Liver (tissue), 9 donors: Measurements from ENCODE around the gene TEX48. TPM values are rescaled to one million over a fixed set of nuclear protein-coding genes. Genes with fewer than 3 reads are reported as not detected.

Source experiments
- DNase-seq: peaks from one replicate; pipeline ENCODE4 v3.0.0-alpha.2; 2017; ENCODE audit warnings: low spot score
- H3K27ac ChIP-seq, 2 donors: one replicate each; pipeline ENCODE4 v1.7.0; 2013; ENCODE audit warnings: inconsistent platforms in 2 of 2, low read length in 2 of 2, control low read depth in 1 of 2, low read depth in 1 of 2, mild to moderate bottlenecking in 1 of 2
- H3K27me3 ChIP-seq, 4 donors: one replicate each; pipeline versions ENCODE4 v1.6.1 to v1.7.0; 2013; ENCODE audit warnings: low read length in 3 of 4, inconsistent platforms in 1 of 4, mild to moderate bottlenecking in 1 of 4, moderate library complexity in 1 of 4; ENCODE audit not compliant: control insufficient read depth in 4 of 4, insufficient read depth in 4 of 4
- H3K36me3 ChIP-seq, 4 donors: one replicate each; pipeline versions ENCODE4 v1.6.1 to v1.7.0; 2013; ENCODE audit warnings: low read length in 3 of 4, mild to moderate bottlenecking in 3 of 4, low read depth in 1 of 4, moderate library complexity in 1 of 4; ENCODE audit not compliant: control insufficient read depth in 4 of 4, insufficient read depth in 3 of 4
- H3K4me1 ChIP-seq, 4 donors: one replicate each; pipeline versions ENCODE4 v1.6.1 to v1.7.0; 2013; ENCODE audit warnings: low read length in 3 of 4, mild to moderate bottlenecking in 3 of 4, moderate library complexity in 1 of 4; ENCODE audit not compliant: control insufficient read depth in 4 of 4, insufficient read depth in 4 of 4
- H3K4me3 ChIP-seq, 3 donors: one replicate each; pipeline versions ENCODE4 v1.6.1 to v1.7.0; 2013; ENCODE audit warnings: low read length in 3 of 3, control low read depth in 1 of 3, low read depth in 1 of 3, mild to moderate bottlenecking in 1 of 3
- H3K9ac ChIP-seq, 2 donors: one replicate each; pipeline ENCODE4 v1.7.0; 2013; ENCODE audit warnings: low read length in 2 of 2, mild to moderate bottlenecking in 2 of 2, moderate library complexity in 2 of 2, control low read depth in 1 of 2, low read depth in 1 of 2
- H3K9me3 ChIP-seq, 4 donors: one replicate each; pipeline versions ENCODE4 v1.6.1 to v1.7.0; 2013; ENCODE audit warnings: low read length in 3 of 4; ENCODE audit not compliant: control insufficient read depth in 4 of 4
- EGR1 ChIP-seq, 2 donors: IDR thresholded peaks; 2 replicates each; pipeline ENCODE4 v1.6.1; 2016 to 2018; ENCODE audit warnings: antibody characterized with exemption in 2 of 2, low read depth in 2 of 2
- FOXA1 ChIP-seq: IDR thresholded peaks from 2 replicates; pipeline ENCODE4 v1.6.1; 2016; ENCODE audit warnings: antibody characterized with exemption
- FOXA2 ChIP-seq: IDR thresholded peaks from 2 replicates; pipeline ENCODE4 v1.6.1; 2016; ENCODE audit warnings: antibody characterized with exemption
- GABPA ChIP-seq, 2 donors: IDR thresholded peaks in 1 of 2; conservative IDR thresholded peaks in 1 of 2; 2 replicates each; pipeline ENCODE4 v1.6.1; 2016; ENCODE audit warnings: antibody characterized with exemption in 2 of 2, mild to moderate bottlenecking in 1 of 2, moderate library complexity in 1 of 2
- HNF4A ChIP-seq, 2 donors: conservative IDR thresholded peaks; 2 replicates each; pipeline ENCODE4 v1.6.1; 2016; ENCODE audit warnings: antibody characterized with exemption in 2 of 2, mild to moderate bottlenecking in 2 of 2
- HNF4G ChIP-seq: IDR thresholded peaks from 2 replicates; pipeline ENCODE4 v1.6.1; 2016; ENCODE audit warnings: antibody characterized with exemption
- JUND ChIP-seq, 2 donors: IDR thresholded peaks; 2 replicates each; pipeline ENCODE4 v1.6.1; 2016; ENCODE audit warnings: antibody characterized with exemption in 2 of 2
- MAX ChIP-seq: IDR thresholded peaks from 2 replicates; pipeline ENCODE4 v1.6.1; 2016; ENCODE audit warnings: antibody characterized with exemption
- NR2F2 ChIP-seq: IDR thresholded peaks from 2 replicates; pipeline ENCODE4 v1.6.1; 2016; ENCODE audit warnings: antibody characterized with exemption
- RAD21 ChIP-seq, 2 donors: IDR thresholded peaks; 2 replicates each; pipeline ENCODE4 v1.6.1; 2016; ENCODE audit warnings: antibody characterized with exemption in 2 of 2, mild to moderate bottlenecking in 2 of 2
- RXRA ChIP-seq, 2 donors: IDR thresholded peaks; 2 replicates each; pipeline ENCODE4 v1.6.1; 2017 to 2018; ENCODE audit warnings: antibody characterized with exemption in 2 of 2, mild to moderate bottlenecking in 1 of 2
- SP1 ChIP-seq: IDR thresholded peaks from 2 replicates; pipeline ENCODE4 v1.6.1; 2018; ENCODE audit warnings: antibody characterized with exemption, mild to moderate bottlenecking
- TAF1 ChIP-seq: conservative IDR thresholded peaks from 2 replicates; pipeline ENCODE4 v1.6.1; 2016; ENCODE audit warnings: antibody characterized with exemption, mild to moderate bottlenecking
- YY1 ChIP-seq: IDR thresholded peaks from 2 replicates; pipeline ENCODE4 v1.6.1; 2016; ENCODE audit warnings: antibody characterized with exemption, mild to moderate bottlenecking
- WGBS: extraction: QIAGEN DNeasy Blood & Tissue Kit; methylation state at CpG from one replicate; pipeline ENCODE4 v1.1.7; 2013; 5-methylcytosine and 5-hydroxymethylcytosine counted together
- polyA plus RNA-seq, 2 donors: library from polyadenylated mRNA; stranded (reverse) in 1 of 2; unstranded in 1 of 2; fragments of 200-250 nt in 1 of 2; fragments of >200 nt in 1 of 2; fragmentation: Nextera tagmentation in 1 of 2; extraction: Ambion mirVana in 1 of 2; gene quantifications; one replicate each; pipeline versions ENCODE4 v1.2.1 to v1.2.3, GENCODE V29; 2013 to 2015
- total RNA-seq, 2 donors: library from RNA; depleted of rRNA; stranded (reverse); fragments of >200 nt; gene quantifications; one replicate each; pipeline ENCODE4 v1.2.3, GENCODE V29; 2014
- TF ChIP-seq, protein P1 (sequence below): IDR thresholded peaks from 2 replicates; pipeline ENCODE4 v1.6.1; 2016; ENCODE audit warnings: antibody characterized with exemption
- TF ChIP-seq, protein P2 (sequence below): fragments of 150-350 bp; IDR thresholded peaks from 2 replicates; pipeline ENCODE4 v1.5.1; 2017; ENCODE audit warnings: improper control_type of control experiment, low read depth, low read length; ENCODE audit not compliant: missing input control
- TF ChIP-seq, protein P3 (sequence below): IDR thresholded peaks from 2 replicates; pipeline ENCODE4 v1.6.1; 2016; ENCODE audit warnings: antibody characterized with exemption
- donor health status: healthy.
- donor health status: healthy.
- donor health status: healthy.
- donor health status: healthy.
- donor health status: healthy.

The TEX48 gene
- total and polyA plus RNA-seq, 4 donors: not detected

- DNase-seq: no peak
- no peak overlapping the region for H3K27ac ChIP-seq
Measured at GRCh38 chr9:114677418-114677817, 4.6 kb downstream of the TEX48 start.

GRCh38 chr9:114676901-114677300 lies 5.1 kb downstream of the TEX48 start:
- Histone ChIP-seq H3K27me3 (peaks cover 0 to 2% (median 0%) of the 10 kb centered on the region in 4 donors), H3K9me3 (no peaks in the 10 kb centered on the region), H3K27ac (no peak overlapping the region), H3K36me3 (no peaks in the 10 kb centered on the region), H3K4me1 (peaks cover 0 to 5% (median under 1%) of the 10 kb centered on the region in 4 donors), H3K4me3 (no peak overlapping the region), H3K9ac (no peak overlapping the region)
- 92% methylated on average over 4 of the region's 4 CpGs for whole genome bisulfite sequencing
- TF ChIP-seq RAD21 (IDR thresholded peaks at IDR 0.05) (no peak), GABPA (IDR thresholded peaks at IDR 0.05 in 1 of 2, conservative IDR thresholded peaks at IDR 0.05 in 1 of 2) (no peak), HNF4G (no peak), NR2F2 (no peak), EGR1 (IDR thresholded peaks at IDR 0.05; ENCODE audit: low read depth in 2 of 2) (no peak), FOXA2 (no peak), YY1 (no peak), MAX (no peak), RXRA (IDR thresholded peaks at IDR 0.05) (no peak)
- TF ChIP-seq, protein P1, sequence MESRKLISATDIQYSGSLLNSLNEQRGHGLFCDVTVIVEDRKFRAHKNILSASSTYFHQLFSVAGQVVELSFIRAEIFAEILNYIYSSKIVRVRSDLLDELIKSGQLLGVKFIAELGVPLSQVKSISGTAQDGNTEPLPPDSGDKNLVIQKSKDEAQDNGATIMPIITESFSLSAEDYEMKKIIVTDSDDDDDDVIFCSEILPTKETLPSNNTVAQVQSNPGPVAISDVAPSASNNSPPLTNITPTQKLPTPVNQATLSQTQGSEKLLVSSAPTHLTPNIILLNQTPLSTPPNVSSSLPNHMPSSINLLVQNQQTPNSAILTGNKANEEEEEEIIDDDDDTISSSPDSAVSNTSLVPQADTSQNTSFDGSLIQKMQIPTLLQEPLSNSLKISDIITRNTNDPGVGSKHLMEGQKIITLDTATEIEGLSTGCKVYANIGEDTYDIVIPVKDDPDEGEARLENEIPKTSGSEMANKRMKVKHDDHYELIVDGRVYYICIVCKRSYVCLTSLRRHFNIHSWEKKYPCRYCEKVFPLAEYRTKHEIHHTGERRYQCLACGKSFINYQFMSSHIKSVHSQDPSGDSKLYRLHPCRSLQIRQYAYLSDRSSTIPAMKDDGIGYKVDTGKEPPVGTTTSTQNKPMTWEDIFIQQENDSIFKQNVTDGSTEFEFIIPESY: no peak
- no peak for DNase-seq

More at GRCh38 chr9:114677418-114677817, 4.6 kb downstream of the TEX48 start:
- 58% methylated on average over 3 of the region's 3 CpGs for WGBS
- no peaks in the 10 kb centered on the region for H3K36me3 ChIP-seq
- TF ChIP-seq, protein P2, sequence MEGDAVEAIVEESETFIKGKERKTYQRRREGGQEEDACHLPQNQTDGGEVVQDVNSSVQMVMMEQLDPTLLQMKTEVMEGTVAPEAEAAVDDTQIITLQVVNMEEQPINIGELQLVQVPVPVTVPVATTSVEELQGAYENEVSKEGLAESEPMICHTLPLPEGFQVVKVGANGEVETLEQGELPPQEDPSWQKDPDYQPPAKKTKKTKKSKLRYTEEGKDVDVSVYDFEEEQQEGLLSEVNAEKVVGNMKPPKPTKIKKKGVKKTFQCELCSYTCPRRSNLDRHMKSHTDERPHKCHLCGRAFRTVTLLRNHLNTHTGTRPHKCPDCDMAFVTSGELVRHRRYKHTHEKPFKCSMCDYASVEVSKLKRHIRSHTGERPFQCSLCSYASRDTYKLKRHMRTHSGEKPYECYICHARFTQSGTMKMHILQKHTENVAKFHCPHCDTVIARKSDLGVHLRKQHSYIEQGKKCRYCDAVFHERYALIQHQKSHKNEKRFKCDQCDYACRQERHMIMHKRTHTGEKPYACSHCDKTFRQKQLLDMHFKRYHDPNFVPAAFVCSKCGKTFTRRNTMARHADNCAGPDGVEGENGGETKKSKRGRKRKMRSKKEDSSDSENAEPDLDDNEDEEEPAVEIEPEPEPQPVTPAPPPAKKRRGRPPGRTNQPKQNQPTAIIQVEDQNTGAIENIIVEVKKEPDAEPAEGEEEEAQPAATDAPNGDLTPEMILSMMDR: no peak
- no peak for TF ChIP-seq TAF1
- no peak for TF ChIP-seq HNF4G
- TF ChIP-seq HNF4A (conservative IDR thresholded peaks at IDR 0.05): no peak
- TF ChIP-seq FOXA2: no peak
- TF ChIP-seq SP1: no peak
- TF ChIP-seq FOXA1: no peak
- no peak for TF ChIP-seq EGR1 (IDR thresholded peaks at IDR 0.05; ENCODE audit: low read depth in 2 of 2)
- no peak for TF ChIP-seq NR2F2
- no peak for TF ChIP-seq RXRA (IDR thresholded peaks at IDR 0.05)
- no peak for TF ChIP-seq JUND (IDR thresholded peaks at IDR 0.05)
- TF ChIP-seq, protein P3, sequence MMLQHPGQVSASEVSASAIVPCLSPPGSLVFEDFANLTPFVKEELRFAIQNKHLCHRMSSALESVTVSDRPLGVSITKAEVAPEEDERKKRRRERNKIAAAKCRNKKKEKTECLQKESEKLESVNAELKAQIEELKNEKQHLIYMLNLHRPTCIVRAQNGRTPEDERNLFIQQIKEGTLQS: no peak
- TF ChIP-seq, protein P1: no peak
- no peak for TF ChIP-seq MAX
- H3K4me3 ChIP-seq: no peak overlapping the region
- H3K4me1 ChIP-seq: peaks cover 0 to 7% (median 1%) of the 10 kb centered on the region in 4 donors
- no peak overlapping the region for H3K9ac ChIP-seq
- no peaks in the 10 kb centered on the region for H3K9me3 ChIP-seq
- H3K27me3 ChIP-seq: peaks cover 0 to 2% (median 0%) of the 10 kb centered on the region in 4 donors
